22Rv1 (cell line): ENCODE data around the gene SORCS2.

ENCODE experiments used
- H3K27ac ChIP-seq: fragments of 450-650 bp; 2 replicates; pipeline ENCODE4 v1.5.1; 2017
- ZFX ChIP-seq: fragments of 450-650 bp; IDR thresholded peaks from 2 replicates; pipeline ENCODE4 v1.6.1; 2017; ENCODE audit warnings: antibody characterized with exemption, borderline replicate concordance
- TF ChIP-seq, protein P1 (sequence below): fragments of 450-650 bp; IDR thresholded peaks from 2 replicates; pipeline ENCODE4 v1.5.1; 2017; ENCODE audit warnings: mild to moderate bottlenecking

SORCS2 gene

DNA sequence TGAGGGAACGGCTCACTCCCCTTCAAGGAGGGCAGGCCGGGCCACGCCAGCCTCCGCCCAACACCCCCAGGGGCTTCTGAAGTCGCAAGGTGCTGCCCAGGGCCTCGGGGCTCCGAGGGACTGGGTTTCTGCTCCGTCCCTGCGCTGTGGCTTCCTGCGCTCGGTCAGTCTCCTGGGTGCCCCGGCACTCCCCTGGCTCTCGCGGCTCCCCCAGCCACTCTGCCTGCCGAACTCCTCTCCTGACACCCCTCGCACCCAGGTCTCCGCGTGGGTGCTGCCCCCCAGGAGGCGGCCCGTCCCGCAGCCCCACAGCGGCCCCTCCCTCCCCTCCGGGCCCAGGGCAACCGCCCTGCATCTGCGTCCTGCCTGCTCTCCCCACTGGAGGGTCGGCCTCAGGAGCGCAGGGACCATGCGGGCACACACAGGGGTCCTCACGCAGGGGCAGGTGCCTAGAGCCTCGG is 595.4 kb downstream of the SORCS2 start:
- H3K27ac ChIP-seq = no peak overlapping the region
- TF ChIP-seq, protein P1, sequence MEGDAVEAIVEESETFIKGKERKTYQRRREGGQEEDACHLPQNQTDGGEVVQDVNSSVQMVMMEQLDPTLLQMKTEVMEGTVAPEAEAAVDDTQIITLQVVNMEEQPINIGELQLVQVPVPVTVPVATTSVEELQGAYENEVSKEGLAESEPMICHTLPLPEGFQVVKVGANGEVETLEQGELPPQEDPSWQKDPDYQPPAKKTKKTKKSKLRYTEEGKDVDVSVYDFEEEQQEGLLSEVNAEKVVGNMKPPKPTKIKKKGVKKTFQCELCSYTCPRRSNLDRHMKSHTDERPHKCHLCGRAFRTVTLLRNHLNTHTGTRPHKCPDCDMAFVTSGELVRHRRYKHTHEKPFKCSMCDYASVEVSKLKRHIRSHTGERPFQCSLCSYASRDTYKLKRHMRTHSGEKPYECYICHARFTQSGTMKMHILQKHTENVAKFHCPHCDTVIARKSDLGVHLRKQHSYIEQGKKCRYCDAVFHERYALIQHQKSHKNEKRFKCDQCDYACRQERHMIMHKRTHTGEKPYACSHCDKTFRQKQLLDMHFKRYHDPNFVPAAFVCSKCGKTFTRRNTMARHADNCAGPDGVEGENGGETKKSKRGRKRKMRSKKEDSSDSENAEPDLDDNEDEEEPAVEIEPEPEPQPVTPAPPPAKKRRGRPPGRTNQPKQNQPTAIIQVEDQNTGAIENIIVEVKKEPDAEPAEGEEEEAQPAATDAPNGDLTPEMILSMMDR = no peak
- no peak for TF ChIP-seq ZFX

DNA sequence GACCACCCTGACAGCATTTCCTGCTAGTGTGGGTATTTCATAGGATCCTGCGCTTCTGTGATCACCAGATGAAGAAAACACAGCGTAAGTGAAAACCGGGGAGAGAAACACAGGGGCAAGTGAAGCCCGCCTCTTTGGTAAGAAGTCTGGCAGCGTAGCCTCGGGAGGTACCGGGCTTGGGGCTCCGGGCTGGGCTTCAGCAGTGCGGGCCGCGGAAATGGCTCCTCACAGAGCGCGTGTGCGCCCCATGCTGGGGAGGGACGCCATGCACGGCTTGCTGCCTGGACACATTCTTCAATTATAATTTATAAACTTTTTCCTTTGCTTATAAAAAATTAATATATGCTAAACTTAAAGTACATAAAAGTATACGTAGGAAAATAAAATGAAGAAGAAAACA is 595.9 kb downstream of the SORCS2 start:
- TF ChIP-seq, protein P1 = no peak
- no peak for TF ChIP-seq ZFX
- H3K27ac ChIP-seq = no peak overlapping the region

DNA sequence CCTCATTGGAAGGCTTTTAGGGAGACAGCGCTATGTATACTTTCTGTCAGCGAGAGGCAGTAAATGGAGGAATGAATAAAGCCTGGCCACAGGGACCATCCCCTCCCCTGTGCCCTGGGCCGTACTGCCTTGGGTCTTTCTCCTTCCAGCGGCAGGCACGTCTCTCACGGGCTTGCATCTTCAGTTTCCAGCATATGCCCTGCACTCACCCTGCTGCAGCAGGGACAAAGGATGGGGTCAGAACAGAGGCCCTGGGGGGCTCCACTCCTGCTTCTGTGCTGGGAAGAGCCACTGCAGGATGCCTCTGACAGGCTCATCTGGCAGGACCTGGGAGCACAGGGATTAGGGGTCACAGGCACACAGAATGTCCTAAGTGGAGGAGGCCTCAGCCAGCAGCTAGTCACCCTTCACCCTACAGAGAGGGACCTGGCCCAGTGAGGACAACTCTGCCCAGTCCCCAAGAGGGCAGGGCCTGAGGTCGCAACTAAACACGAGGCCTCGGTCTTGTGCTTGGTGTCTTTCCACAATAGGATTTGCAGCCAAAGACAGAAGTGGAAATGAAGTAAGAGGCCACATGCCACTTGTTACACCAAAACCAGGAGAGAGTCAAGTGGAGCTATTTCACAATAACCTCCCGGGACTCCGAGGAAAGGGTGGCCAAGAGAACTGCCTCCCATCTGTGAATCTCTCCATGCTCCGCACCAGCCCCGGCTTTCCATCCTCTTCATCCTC is 596.5 kb downstream of the SORCS2 start:
- no peak for TF ChIP-seq ZFX
- TF ChIP-seq, protein P1 = no peak
- no peak overlapping the region for H3K27ac ChIP-seq

DNA sequence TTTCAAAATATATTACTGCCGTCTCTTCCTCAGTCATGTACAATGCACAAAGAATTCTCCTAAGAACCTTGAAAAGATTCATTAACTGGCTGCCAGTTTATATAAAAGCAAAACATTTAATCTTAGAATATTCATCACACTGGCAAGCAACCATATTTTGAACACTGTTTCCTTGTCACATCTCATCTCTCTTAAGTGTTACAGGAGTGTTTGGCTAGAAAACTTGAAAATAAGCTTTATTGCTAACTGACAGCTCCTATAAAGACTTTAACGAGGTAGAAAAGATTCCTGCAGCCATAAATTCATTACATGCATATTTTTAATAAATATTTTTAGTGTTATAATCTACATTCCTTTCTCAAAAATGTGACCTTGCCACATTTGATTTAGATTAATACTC is 597.7 kb downstream of the SORCS2 start:
- H3K27ac ChIP-seq = no peak overlapping the region
- TF ChIP-seq, protein P1 = no peak
- TF ChIP-seq ZFX = no peak

DNA sequence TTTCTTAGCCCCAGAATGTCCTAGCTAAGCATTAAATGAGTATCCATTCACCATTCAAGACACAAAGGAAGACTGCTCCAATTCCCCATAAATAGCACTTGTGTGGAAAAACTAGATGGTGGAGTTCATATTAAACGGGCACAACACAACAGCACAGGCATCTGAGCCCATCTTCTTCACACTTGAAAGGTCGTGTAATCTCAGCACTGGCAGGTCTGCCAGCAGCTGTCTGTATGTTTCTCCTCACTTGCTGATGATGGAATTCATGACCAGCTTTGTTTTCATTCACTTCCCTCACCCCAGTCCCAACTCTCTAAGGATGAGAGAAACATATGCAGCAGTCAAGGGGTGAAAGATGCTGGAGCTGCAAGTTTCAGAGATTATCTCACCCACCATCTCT is 598.7 kb downstream of the SORCS2 start:
- TF ChIP-seq ZFX = no peak
- TF ChIP-seq, protein P1 = no peak
- no peak overlapping the region for H3K27ac ChIP-seq
